Activated T-cell treated with anti-CD3 and anti-CD28 coated beads, Interleukin-2, amount 50 U/mL, for 1 hour (primary cell): ENCODE results near the gene DDX17.

ENCODE experiments used
- DNase-seq: peaks from one replicate; pipeline ENCODE4 v3.0.0-alpha.2; 2020

The DDX17 gene

GRCh38 chr22:38506118-38506962 is at the start of gene DDX17:
TSS of gene DDX17 (minus strand) at chr22:38506311.
- DNase-seq = peak; percentile 96

- no peak for DNase-seq
Observed at GRCh38 chr22:38554281-38554680, 48.2 kb upstream of the DDX17 start.

GRCh38 chr22:38549101-38549894 is 43.2 kb upstream of the DDX17 start:
- DNase-seq = no peak

- DNase-seq = no peak
Observed at GRCh38 chr22:38540701-38541100, 34.6 kb upstream of the DDX17 start.

GRCh38 chr22:38531251-38531938 is 25.3 kb upstream of the DDX17 start:
- DNase-seq = no peak

- no peak for DNase-seq
Observed at GRCh38 chr22:38524429-38524828, 18.3 kb upstream of the DDX17 start.

- DNase-seq = no peak
Observed at GRCh38 chr22:38523479-38523878, 17.4 kb upstream of the DDX17 start.

GRCh38 chr22:38523029-38523428 is 16.9 kb upstream of the DDX17 start:
- no peak for DNase-seq

- DNase-seq = no peak
Observed at GRCh38 chr22:38519453-38520250, 13.5 kb upstream of the DDX17 start.

GRCh38 chr22:38518620-38519019 is 12.5 kb upstream of the DDX17 start:
- no peak for DNase-seq

GRCh38 chr22:38513063-38513462 is 7.0 kb upstream of the DDX17 start:
- peak; percentile 39 for DNase-seq

GRCh38 chr22:38510416-38510970 is 4.4 kb upstream of the DDX17 start:
- no peak for DNase-seq

- DNase-seq = no peak
Observed at GRCh38 chr22:38505541-38506117, 482 bp downstream of the DDX17 start.

- peak; percentile 61 for DNase-seq
Observed at GRCh38 chr22:38504731-38505540, 1.2 kb downstream of the DDX17 start.

- DNase-seq = no peak
Observed at GRCh38 chr22:38503021-38503420, 3.1 kb downstream of the DDX17 start.

- DNase-seq = no peak
Observed at GRCh38 chr22:38501797-38502672, 4.1 kb downstream of the DDX17 start.

GRCh38 chr22:38497869-38498268 is 8.2 kb downstream of the DDX17 start:
- no peak for DNase-seq

GRCh38 chr22:38494939-38495338 is 11.2 kb downstream of the DDX17 start:
- no peak for DNase-seq

GRCh38 chr22:38494498-38494897 is 11.6 kb downstream of the DDX17 start:
- no peak for DNase-seq
